ENCODE data around the gene TET2.

- no peak for TF ChIP-seq CTCF (IDR thresholded peaks at IDR 0.05)
- TF ChIP-seq POLR2A (IDR thresholded peaks at IDR 0.05), result no peak
- no peak for TF ChIP-seq POLR2AphosphoS5 (IDR thresholded peaks at IDR 0.05)
- TF ChIP-seq EP300 (IDR thresholded peaks at IDR 0.05), result no peak
Measured at GRCh38 chr4:105158837-105159236, 12.2 kb downstream of the TET2 start.
